WTC11 (cell line): Measurements from ENCODE around the gene FHIT. TPM values are rescaled to one million over a fixed set of nuclear protein-coding genes. Genes with fewer than 3 reads are reported as not detected.

Source experiments
- ATAC-seq: fragments of 200-7000 bp; cut with Tn5 transposase; 2 replicates; pipeline ENCODE4 v1.10.0; 2021; ENCODE audit warnings: mild to moderate bottlenecking, moderate library complexity
- CTCF ChIA-PET: fragments of 300-600 bp; sonication (Branson Sonifier 250); formaldehyde crosslinking; loops from one replicate; lab custom pipeline; 2021; ENCODE audit warnings: antibody characterized with exemption; lab: Charles Lee
- POLR2A ChIA-PET: fragments of 350-600 bp; sonication (Branson Sonifier 250); formaldehyde crosslinking; loops from one replicate; lab custom pipeline; 2021; ENCODE audit warnings: antibody characterized with exemption; lab: Charles Lee
- DNase-seq: peaks from one replicate; pipeline ENCODE4 v3.0.0; 2021; ENCODE audit warnings: low spot score
- H3K27ac Mint-ChIP-seq: 2 replicates; pipeline ENCODE4 v1.8.0; 2021; ENCODE audit warnings: mixed read lengths
- H3K27me3 Mint-ChIP-seq: 2 replicates; pipeline ENCODE4 v1.8.0; 2021; ENCODE audit warnings: low read depth, mild to moderate bottlenecking, moderate library complexity, mixed read lengths
- H3K36me3 Mint-ChIP-seq: 2 replicates; pipeline ENCODE4 v1.8.0; 2021; ENCODE audit warnings: mixed read lengths
- H3K4me1 Mint-ChIP-seq: 2 replicates; pipeline ENCODE4 v1.8.0; 2022; ENCODE audit warnings: mixed read lengths
- H3K4me3 Mint-ChIP-seq: 2 replicates; pipeline ENCODE4 v1.8.0; 2021; ENCODE audit warnings: mild to moderate bottlenecking, moderate library complexity, mixed read lengths
- H3K9me3 Mint-ChIP-seq: 2 replicates; pipeline ENCODE4 v1.8.0; 2021; ENCODE audit warnings: mixed read lengths
- AR ChIP-seq: fragments of 250-450 bp; sonication (Bioruptor Pico); IDR thresholded peaks from 2 replicates; pipeline ENCODE4 v1.9.0; 2021; ENCODE audit warnings: mild to moderate bottlenecking
- CREM ChIP-seq: sonication (generic); formaldehyde crosslinking; IDR thresholded peaks from 2 replicates; pipeline ENCODE4 v1.8.1; 2022; ENCODE audit warnings: mild to moderate bottlenecking, missing genetic modification reagents, moderate library complexity
- ELF4 ChIP-seq: sonication (generic); formaldehyde crosslinking; IDR thresholded peaks from 2 replicates; pipeline ENCODE4 v1.8.1; 2022; ENCODE audit warnings: low read depth, mild to moderate bottlenecking, moderate library complexity, missing genetic modification reagents
- FOXK1 ChIP-seq: sonication (generic); formaldehyde crosslinking; IDR thresholded peaks from 2 replicates; pipeline ENCODE4 v1.8.0; 2022; ENCODE audit warnings: mild to moderate bottlenecking, moderate library complexity, missing genetic modification reagents
- GRHL2 ChIP-seq: fragments of 250-450 bp; sonication (Bioruptor Pico); IDR thresholded peaks from 2 replicates; pipeline ENCODE4 v1.8.0; 2022; ENCODE audit warnings: mild to moderate bottlenecking, moderate library complexity; ENCODE audit not compliant: insufficient replicate concordance, severe bottlenecking
- GTF2I ChIP-seq: fragments of 250-450 bp; sonication (Bioruptor Pico); conservative IDR thresholded peaks from 2 replicates; pipeline ENCODE4 v1.4.0; 2021; ENCODE audit warnings: mild to moderate bottlenecking
- JAZF1 ChIP-seq: fragments of 250-450 bp; sonication (Bioruptor Pico); IDR thresholded peaks from 2 replicates; pipeline ENCODE4 v1.9.0; 2021; ENCODE audit warnings: moderate library complexity, mild to moderate bottlenecking, inconsistent platforms
- NFE2L1 ChIP-seq: sonication (generic); formaldehyde crosslinking; IDR thresholded peaks from 2 replicates; pipeline ENCODE4 v1.8.1; 2023; ENCODE audit warnings: missing genetic modification reagents
- NR3C1 ChIP-seq: sonication (generic); formaldehyde crosslinking; conservative IDR thresholded peaks from 2 replicates; pipeline ENCODE4 v1.8.1; 2023; ENCODE audit warnings: low read depth, mild to moderate bottlenecking, missing genetic modification reagents
- PRDM15 ChIP-seq: sonication (generic); formaldehyde crosslinking; IDR thresholded peaks from 2 replicates; pipeline ENCODE4 v1.8.0; 2022; ENCODE audit warnings: missing genetic modification reagents
- RELA ChIP-seq: sonication (generic); formaldehyde crosslinking; IDR thresholded peaks from 2 replicates; pipeline ENCODE4 v1.8.1; 2022; ENCODE audit warnings: missing genetic modification reagents, mild to moderate bottlenecking, borderline replicate concordance
- SMAD3 ChIP-seq: sonication (generic); formaldehyde crosslinking; IDR thresholded peaks from 2 replicates; pipeline ENCODE4 v1.8.0; 2022; ENCODE audit warnings: missing genetic modification reagents, mild to moderate bottlenecking, borderline replicate concordance
- ZNF121 ChIP-seq: sonication (generic); formaldehyde crosslinking; IDR thresholded peaks from 2 replicates; pipeline ENCODE4 v1.8.0; 2023; ENCODE audit warnings: missing genetic modification reagents
- total RNA-seq: library from RNA; stranded (reverse); gene quantifications from 3 replicates; pipeline ENCODE4 v1.2.3, GENCODE V29; 2021
- TF ChIP-seq, protein P1 (sequence below): fragments of 250-450 bp; sonication (Bioruptor Pico); conservative IDR thresholded peaks from 2 replicates; pipeline ENCODE4 v1.9.0; 2021; ENCODE audit warnings: mild to moderate bottlenecking
- TF ChIP-seq, protein P2 (sequence below): fragments of 250-450 bp; sonication (Bioruptor Pico); IDR thresholded peaks from 2 replicates; pipeline ENCODE4 v1.8.0; 2021; ENCODE audit warnings: mild to moderate bottlenecking
- TF ChIP-seq, protein P3 (sequence below): sonication (generic); formaldehyde crosslinking; IDR thresholded peaks from 2 replicates; pipeline ENCODE4 v1.8.0; 2022; ENCODE audit warnings: mild to moderate bottlenecking, missing genetic modification reagents
- TF ChIP-seq, protein P4 (sequence below): sonication (generic); formaldehyde crosslinking; IDR thresholded peaks from 2 replicates; pipeline ENCODE4 v1.8.1; 2022; ENCODE audit warnings: low read depth, mild to moderate bottlenecking, moderate library complexity, missing genetic modification reagents, borderline replicate concordance

FHIT gene
- total RNA-seq, 1 experiment from 2014 or later, result 2.6 TPM

DNA sequence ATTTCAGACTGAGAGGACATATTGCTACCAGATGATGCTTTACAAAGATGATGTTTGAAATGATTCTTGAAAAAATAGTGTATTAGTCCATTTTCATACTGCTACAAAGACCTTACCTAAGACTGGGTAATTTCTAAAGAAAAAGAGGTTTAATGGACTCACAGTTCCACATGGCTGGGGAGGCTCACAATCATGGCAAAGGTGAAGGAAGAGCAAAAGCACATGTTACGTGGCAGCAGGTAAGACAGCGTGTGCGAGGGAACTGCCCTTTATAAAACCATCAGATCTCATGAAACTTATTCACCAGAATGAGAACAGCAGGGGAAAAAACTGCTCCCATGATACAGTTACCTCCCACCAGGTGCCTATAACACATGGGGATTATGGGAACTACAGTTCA lies 1543.0 kb downstream of the FHIT start:
- CTCF ChIA-PET, result no interaction called here

More for the DNA sequence above, 1543.0 kb downstream of the FHIT start:
- TF ChIP-seq PRDM15, result no peak
- TF ChIP-seq RELA, result no peak
- no peak for TF ChIP-seq CREM (CRISPR knock-in tag)
- TF ChIP-seq GTF2I (CRISPR knock-in tag), result no peak
- TF ChIP-seq NR3C1 (CRISPR knock-in tag), result no peak
- no peak for TF ChIP-seq NFE2L1 (CRISPR knock-in tag)
- TF ChIP-seq, protein P1, sequence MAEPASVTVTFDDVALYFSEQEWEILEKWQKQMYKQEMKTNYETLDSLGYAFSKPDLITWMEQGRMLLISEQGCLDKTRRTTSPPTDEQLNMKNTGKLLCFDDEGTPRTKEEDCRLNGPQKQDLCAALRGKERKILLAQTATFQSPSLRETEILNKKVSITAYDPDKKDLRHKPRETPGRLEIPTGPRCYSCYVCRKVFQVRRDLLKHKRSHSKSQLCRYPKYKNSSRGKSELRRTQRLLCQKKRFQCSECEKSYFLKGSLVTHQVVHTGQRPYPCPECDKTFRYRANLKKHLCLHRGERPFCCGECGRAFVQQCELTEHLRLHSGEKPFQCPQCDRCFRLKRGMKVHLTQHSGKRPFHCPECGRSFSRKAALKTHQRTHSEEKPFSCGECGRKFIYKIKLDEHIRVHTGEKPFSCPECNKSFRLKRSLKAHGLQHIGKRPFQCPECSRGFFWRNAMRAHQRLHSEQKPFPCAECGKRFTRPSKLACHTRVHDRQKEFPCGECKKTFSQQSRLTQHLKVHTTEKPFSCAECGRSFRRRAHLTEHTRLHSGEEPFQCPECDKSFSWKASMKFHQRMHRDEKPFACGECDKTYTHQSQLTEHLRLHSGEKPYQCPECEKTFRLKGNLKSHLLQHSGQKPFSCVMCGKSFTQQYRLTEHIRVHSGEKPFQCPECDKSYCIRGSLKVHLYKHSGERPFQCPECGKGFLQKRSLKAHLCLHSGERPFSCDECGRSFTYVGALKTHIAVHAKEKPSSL (CRISPR knock-in tag), result no peak
- TF ChIP-seq, protein P2, sequence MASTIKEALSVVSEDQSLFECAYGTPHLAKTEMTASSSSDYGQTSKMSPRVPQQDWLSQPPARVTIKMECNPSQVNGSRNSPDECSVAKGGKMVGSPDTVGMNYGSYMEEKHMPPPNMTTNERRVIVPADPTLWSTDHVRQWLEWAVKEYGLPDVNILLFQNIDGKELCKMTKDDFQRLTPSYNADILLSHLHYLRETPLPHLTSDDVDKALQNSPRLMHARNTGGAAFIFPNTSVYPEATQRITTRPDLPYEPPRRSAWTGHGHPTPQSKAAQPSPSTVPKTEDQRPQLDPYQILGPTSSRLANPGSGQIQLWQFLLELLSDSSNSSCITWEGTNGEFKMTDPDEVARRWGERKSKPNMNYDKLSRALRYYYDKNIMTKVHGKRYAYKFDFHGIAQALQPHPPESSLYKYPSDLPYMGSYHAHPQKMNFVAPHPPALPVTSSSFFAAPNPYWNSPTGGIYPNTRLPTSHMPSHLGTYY (CRISPR knock-in tag), result no peak
- TF ChIP-seq SMAD3 (CRISPR knock-in tag), result no peak
- TF ChIP-seq, protein P3, sequence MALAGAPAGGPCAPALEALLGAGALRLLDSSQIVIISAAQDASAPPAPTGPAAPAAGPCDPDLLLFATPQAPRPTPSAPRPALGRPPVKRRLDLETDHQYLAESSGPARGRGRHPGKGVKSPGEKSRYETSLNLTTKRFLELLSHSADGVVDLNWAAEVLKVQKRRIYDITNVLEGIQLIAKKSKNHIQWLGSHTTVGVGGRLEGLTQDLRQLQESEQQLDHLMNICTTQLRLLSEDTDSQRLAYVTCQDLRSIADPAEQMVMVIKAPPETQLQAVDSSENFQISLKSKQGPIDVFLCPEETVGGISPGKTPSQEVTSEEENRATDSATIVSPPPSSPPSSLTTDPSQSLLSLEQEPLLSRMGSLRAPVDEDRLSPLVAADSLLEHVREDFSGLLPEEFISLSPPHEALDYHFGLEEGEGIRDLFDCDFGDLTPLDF (CRISPR knock-in tag), result no peak
- no peak for TF ChIP-seq JAZF1
- TF ChIP-seq FOXK1 (CRISPR knock-in tag), result no peak
- TF ChIP-seq, protein P4, sequence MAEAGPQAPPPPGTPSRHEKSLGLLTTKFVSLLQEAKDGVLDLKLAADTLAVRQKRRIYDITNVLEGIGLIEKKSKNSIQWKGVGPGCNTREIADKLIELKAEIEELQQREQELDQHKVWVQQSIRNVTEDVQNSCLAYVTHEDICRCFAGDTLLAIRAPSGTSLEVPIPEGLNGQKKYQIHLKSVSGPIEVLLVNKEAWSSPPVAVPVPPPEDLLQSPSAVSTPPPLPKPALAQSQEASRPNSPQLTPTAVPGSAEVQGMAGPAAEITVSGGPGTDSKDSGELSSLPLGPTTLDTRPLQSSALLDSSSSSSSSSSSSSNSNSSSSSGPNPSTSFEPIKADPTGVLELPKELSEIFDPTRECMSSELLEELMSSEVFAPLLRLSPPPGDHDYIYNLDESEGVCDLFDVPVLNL (CRISPR knock-in tag), result no peak
- no peak for TF ChIP-seq GRHL2 (CRISPR knock-in tag)
- TF ChIP-seq ELF4 (CRISPR knock-in tag), result no peak
- TF ChIP-seq ZNF121, result no peak
- TF ChIP-seq AR, result no peak
- TF ChIP-seq, all 79 proteins: peak for 0
- Mint-ChIP-seq H3K4me3 (no peak overlapping the region), H3K4me1 (no peaks in the 10 kb centered on the region), H3K27ac (no peak overlapping the region), H3K27me3 (peaks cover 7% of the 10 kb centered on the region), H3K9me3 (peaks cover 11% of the 10 kb centered on the region), H3K36me3 (peaks cover 6% of the 10 kb centered on the region)
- POLR2A ChIA-PET, result no interaction called here
- no peak for ATAC-seq
- DNase-seq, result no peak
